Omental fat pad (tissue), 4 donors: ENCODE results near the gene KHDC3L. TPM values are rescaled to one million over a fixed set of nuclear protein-coding genes. Genes with fewer than 3 reads are reported as not detected.

ENCODE experiments used
- ATAC-seq: fragments of 150-250 bp; one replicate; pipeline ENCODE4 v1.9.1; 2016; ENCODE audit warnings: mild to moderate bottlenecking, moderate library complexity; ENCODE audit not compliant: low FRiP score
- DNase-seq: peaks from one replicate; pipeline ENCODE4 v3.0.0-alpha.2; 2019; ENCODE audit warnings: low spot score
- total RNA-seq, 4 donors: library from RNA; depleted of rRNA; stranded (reverse); fragments of >200 nt; gene quantifications; one replicate each; pipeline ENCODE4 v1.1.0, GENCODE V29; 2016
- TF ChIP-seq, protein P1 (sequence below), 3 donors: fragments of 450-650 bp; IDR thresholded peaks; one replicate each; pipeline ENCODE4 v1.5.1; 2016 to 2017; ENCODE audit warnings: antibody characterized with exemption in 3 of 3, mild to moderate bottlenecking in 3 of 3, moderate library complexity in 2 of 3

KHDC3L gene, protein sequence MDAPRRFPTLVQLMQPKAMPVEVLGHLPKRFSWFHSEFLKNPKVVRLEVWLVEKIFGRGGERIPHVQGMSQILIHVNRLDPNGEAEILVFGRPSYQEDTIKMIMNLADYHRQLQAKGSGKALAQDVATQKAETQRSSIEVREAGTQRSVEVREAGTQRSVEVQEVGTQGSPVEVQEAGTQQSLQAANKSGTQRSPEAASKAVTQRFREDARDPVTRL
- not detected for total RNA-seq

DNA sequence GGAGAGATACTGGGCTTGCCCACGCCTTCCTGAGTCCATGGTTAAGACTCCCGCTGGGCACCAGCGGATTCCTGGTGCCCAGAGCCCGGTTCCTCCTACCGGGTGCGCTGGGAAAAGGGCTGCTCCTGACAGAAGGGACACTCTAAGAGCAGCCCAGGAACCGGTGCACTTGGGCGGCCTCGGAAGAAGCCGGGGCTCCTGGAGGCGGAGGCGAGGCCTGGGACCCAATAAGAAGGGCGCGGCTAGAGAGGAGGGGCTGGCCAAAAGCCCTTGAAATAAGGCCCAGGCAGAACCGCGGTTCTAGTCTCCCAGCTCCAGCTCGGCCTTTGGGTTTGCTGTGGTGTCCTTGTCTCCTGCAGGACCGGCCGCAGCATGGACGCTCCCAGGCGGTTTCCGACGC lies at the start of gene KHDC3L:
Gene KHDC3L, plus strand, starts transcription at position 301 of the 400 bp plus-strand sequence. Its CDS starts 72 bp downstream, at position 373.
- ATAC-seq (no peak), DNase-seq (no peak)
- TF ChIP-seq, protein P1, sequence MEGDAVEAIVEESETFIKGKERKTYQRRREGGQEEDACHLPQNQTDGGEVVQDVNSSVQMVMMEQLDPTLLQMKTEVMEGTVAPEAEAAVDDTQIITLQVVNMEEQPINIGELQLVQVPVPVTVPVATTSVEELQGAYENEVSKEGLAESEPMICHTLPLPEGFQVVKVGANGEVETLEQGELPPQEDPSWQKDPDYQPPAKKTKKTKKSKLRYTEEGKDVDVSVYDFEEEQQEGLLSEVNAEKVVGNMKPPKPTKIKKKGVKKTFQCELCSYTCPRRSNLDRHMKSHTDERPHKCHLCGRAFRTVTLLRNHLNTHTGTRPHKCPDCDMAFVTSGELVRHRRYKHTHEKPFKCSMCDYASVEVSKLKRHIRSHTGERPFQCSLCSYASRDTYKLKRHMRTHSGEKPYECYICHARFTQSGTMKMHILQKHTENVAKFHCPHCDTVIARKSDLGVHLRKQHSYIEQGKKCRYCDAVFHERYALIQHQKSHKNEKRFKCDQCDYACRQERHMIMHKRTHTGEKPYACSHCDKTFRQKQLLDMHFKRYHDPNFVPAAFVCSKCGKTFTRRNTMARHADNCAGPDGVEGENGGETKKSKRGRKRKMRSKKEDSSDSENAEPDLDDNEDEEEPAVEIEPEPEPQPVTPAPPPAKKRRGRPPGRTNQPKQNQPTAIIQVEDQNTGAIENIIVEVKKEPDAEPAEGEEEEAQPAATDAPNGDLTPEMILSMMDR (IDR thresholded peaks at IDR 0.05), result no peak

DNA sequence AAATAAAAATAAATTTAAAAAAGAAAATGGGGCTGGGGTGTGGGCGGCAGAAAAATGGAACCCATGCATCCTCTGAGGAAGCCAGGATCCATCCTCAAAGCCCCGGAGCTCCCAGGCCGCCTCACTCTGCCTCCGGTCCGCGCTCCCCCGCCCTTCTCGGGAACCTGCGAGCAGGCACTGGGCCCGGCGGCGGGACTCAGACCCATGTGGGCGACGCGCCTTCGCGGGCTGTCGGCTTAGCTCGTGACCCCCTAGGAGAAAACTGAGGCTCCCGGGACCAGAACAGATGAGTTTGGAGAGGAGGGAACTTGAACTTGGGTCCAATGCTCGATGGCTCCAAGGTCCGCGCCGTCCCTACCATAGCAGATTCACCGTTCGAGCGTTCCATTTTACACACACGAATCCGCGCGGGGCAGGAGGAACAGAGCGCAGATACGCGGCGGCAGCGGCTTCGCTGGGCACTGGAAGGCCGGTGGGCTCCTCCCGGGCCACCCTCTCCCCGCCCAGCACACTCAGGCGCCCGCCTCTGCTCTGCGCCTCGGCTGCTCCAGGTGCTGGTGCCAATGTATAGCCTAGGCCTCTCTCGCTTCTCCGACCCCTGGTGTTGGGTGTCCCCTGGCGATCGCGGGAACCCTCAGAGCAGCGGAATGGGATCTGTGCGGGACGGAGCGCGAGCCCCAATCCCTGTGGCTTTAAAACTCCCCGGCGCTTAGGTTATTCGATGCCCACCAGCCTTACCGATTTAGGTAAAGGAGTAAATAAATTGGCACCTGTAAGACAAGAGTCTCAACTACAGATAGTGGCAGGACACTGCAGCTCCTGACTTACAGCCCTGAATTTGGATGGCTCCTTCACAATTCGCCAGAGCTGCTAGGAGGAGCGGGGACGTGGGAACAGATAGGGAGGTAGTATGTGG lies 47.6 kb upstream of the KHDC3L start:
- no peak for ATAC-seq
- DNase-seq, result no peak
- TF ChIP-seq, protein P1 (IDR thresholded peaks at IDR 0.05), result no peak

DNA sequence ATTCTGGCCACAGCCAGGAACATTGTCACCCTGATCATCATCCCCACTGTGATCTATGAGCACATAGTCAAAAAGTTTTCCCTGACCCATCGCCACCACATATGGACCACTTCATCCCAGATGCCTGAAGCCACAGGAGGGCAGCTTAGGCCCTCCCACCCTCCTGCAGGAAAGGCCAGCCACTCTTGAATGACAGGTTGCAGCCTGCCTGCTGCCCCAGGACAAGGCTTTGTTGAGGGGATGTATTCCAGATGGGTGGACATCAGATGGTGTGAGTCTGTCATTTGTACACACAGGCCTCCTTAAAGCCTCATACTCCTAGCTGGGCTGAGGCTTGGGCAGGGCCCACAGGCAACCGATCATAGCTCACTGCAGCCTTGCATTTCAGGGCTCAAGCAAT lies 39.1 kb upstream of the KHDC3L start:
- ATAC-seq, result no peak
- TF ChIP-seq, protein P1 (IDR thresholded peaks at IDR 0.05), result no peak
- no peak for DNase-seq

DNA sequence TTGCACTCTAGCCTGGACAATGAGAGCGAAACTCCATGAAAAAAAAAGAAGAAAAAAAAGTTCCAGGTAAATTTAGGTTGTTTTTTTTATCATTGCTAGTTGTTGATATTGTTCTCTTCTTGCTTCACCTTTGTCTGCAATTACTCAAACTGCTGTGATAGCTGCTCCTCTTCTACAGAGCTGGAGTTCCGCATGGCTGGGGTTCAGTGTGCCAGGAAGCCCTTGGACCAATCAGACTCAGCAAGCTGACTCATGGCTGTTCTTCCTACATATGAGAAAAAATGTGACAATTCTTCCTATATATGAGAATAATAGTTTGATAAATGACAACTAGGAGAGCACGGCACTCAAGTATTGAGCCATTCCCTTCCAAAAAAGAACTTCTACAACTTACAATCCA lies 36.8 kb upstream of the KHDC3L start:
- TF ChIP-seq, protein P1 (IDR thresholded peaks at IDR 0.05), result no peak
- DNase-seq (no peak), ATAC-seq (no peak)

DNA sequence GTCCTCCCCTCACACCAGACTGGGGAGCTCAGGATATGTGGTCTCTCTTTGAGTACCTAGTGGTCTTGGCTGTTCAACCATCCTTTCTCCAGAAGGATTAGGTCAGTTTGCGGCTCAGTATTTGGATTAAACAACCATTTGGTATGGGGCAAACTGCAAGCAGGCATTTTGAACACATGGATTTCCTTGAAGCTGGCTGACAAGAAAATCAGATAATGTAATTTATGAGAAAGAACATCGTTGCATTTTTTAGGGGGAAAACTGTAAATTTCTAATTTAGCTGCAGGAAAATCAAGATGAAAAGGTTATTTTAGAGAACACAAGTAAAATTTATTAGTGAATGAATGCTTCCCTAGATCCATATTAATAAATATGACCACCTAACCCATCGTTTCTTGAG lies 33.7 kb upstream of the KHDC3L start:
- TF ChIP-seq, protein P1 (IDR thresholded peaks at IDR 0.05), result no peak
- DNase-seq (no peak), ATAC-seq (no peak)

DNA sequence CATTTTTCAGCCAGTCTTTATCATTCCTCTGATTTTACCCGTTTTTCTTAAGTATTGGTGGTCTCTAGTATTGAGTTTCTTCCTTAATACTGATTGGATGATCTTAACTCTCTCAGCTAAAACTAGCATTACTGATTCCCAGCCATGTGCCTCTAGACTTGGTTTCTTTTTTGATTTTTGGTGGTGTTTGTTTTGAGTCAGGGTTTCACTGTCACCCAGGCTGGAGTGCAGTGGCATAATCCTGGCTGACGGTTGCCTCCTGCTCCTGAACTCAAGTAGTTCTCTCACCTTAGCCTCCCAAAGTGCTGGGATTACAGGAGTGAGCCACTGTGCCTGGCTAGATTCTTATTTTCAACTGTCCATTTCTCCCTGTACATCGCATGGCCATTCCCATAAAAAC lies 33.3 kb upstream of the KHDC3L start:
- ATAC-seq, result no peak
- TF ChIP-seq, protein P1 (IDR thresholded peaks at IDR 0.05), result no peak
- no peak for DNase-seq
